Neural cell (in vitro differentiated cells): ENCODE measurements around the gene HECA. TPM values are rescaled to one million over a fixed set of nuclear protein-coding genes. Genes with fewer than 3 reads are reported as not detected.

Experiments used
- H2AFZ ChIP-seq: fragments of 200-600, 300-800 bp; sonication (generic), shearing (Covaris generic); 2 replicates; pipeline ENCODE4 v1.6.0; 2014; ENCODE audit warnings: low read depth, mild to moderate bottlenecking, antibody characterized with exemption, low read length, moderate library complexity
- H3F3A ChIP-seq: fragments of 200-600 bp; shearing (Covaris generic); 2 replicates; pipeline ENCODE4 v1.6.1; 2016; ENCODE audit warnings: mild to moderate bottlenecking, moderate library complexity, mixed read lengths, antibody characterized with exemption, low read length; ENCODE audit not compliant: insufficient read depth, poor library complexity, severe bottlenecking
- H3K27ac ChIP-seq: fragments of 200-600, 300-800 bp; sonication (generic), shearing (Covaris generic); 2 replicates; pipeline ENCODE4 v1.5.1; 2014; ENCODE audit warnings: mild to moderate bottlenecking, low read length, moderate library complexity
- H3K27me3 ChIP-seq: fragments of 300-800, 200-600 bp; sonication (generic), shearing (Covaris generic); 2 replicates; pipeline ENCODE4 v1.6.0; 2014; ENCODE audit warnings: mild to moderate bottlenecking, low read depth, low read length, moderate library complexity; ENCODE audit not compliant: insufficient read depth
- H3K36me3 ChIP-seq: fragments of 300-800, 200-600 bp; sonication (generic), shearing (Covaris generic); 2 replicates; pipeline ENCODE4 v1.5.1; 2014; ENCODE audit warnings: mild to moderate bottlenecking, antibody characterized with exemption, low read length, moderate library complexity; ENCODE audit not compliant: insufficient read depth
- H3K4me2 ChIP-seq: fragments of 300-800, 200-600 bp; sonication (generic), shearing (Covaris generic); 2 replicates; pipeline ENCODE4 v1.6.0; 2014; ENCODE audit warnings: mild to moderate bottlenecking, low read length
- H3K4me3 ChIP-seq: fragments of 300-800, 200-600 bp; sonication (generic), shearing (Covaris generic); 2 replicates; pipeline ENCODE4 v1.5.1; 2014; ENCODE audit warnings: mild to moderate bottlenecking, low read length, moderate library complexity
- H3K79me2 ChIP-seq: fragments of 200-600 bp; shearing (Covaris generic); replicated peaks from 2 replicates; pipeline ENCODE4 v1.6.0; 2014; ENCODE audit warnings: mild to moderate bottlenecking, low read length, moderate library complexity; ENCODE audit not compliant: insufficient read depth
- H3K9ac ChIP-seq: fragments of 300-800, 200-600 bp; sonication (generic), shearing (Covaris generic); 2 replicates; pipeline ENCODE4 v1.6.1; 2016; ENCODE audit warnings: mild to moderate bottlenecking, low read length, mixed read lengths
- H3K9me2 ChIP-seq: fragments of 200-600 bp; shearing (Covaris generic); 2 replicates; pipeline ENCODE4 v1.6.1; 2016; ENCODE audit warnings: mild to moderate bottlenecking, low read length, mixed read lengths; ENCODE audit not compliant: insufficient read depth
- H3K9me3 ChIP-seq: fragments of 200-600, 300-800 bp; sonication (generic), shearing (Covaris generic); 2 replicates; pipeline ENCODE4 v1.6.1; 2016; ENCODE audit warnings: mild to moderate bottlenecking, mixed run types, low read length, moderate library complexity, mixed read lengths
- H4K20me1 ChIP-seq: fragments of 200-600 bp; shearing (Covaris generic); 2 replicates; pipeline ENCODE4 v1.6.1; 2016; ENCODE audit warnings: mild to moderate bottlenecking, mixed run types; ENCODE audit not compliant: insufficient read depth
- CTCF ChIP-seq: fragments of 450-650 bp; IDR thresholded peaks from 2 replicates; pipeline ENCODE4 v1.5.1; 2014; ENCODE audit warnings: antibody characterized with exemption, mild to moderate bottlenecking, moderate library complexity; ENCODE audit not compliant: poor library complexity, severe bottlenecking
- EP300 ChIP-seq: fragments of 450-650 bp; conservative IDR thresholded peaks from 2 replicates; pipeline ENCODE4 v1.6.1; 2014; ENCODE audit warnings: antibody characterized with exemption, mild to moderate bottlenecking, moderate library complexity; ENCODE audit not compliant: poor library complexity, severe bottlenecking
- EZH2 ChIP-seq: fragments of 200-600, 300-800 bp; shearing (Covaris generic), sonication (generic); IDR thresholded peaks from 2 replicates; pipeline ENCODE4 v1.6.1; 2014; ENCODE audit warnings: antibody characterized with exemption, low read length, borderline replicate concordance, mild to moderate bottlenecking; ENCODE audit not compliant: insufficient read depth, poor library complexity, severe bottlenecking
- MXI1 ChIP-seq: fragments of 450-650 bp; conservative IDR thresholded peaks from 2 replicates; pipeline ENCODE4 v1.6.1; 2014; ENCODE audit warnings: antibody characterized with exemption, mild to moderate bottlenecking; ENCODE audit not compliant: poor library complexity, severe bottlenecking
- POLR2AphosphoS5 ChIP-seq: IDR thresholded peaks from 2 replicates; pipeline ENCODE4 v1.6.1; 2012
- RAD21 ChIP-seq: fragments of 450-650 bp; conservative IDR thresholded peaks from 2 replicates; pipeline ENCODE4 v1.6.1; 2014; ENCODE audit warnings: antibody characterized with exemption, mild to moderate bottlenecking, moderate library complexity
- REST ChIP-seq: IDR thresholded peaks from 2 replicates; pipeline ENCODE4 v1.6.1; 2012; ENCODE audit warnings: borderline replicate concordance
- SMC3 ChIP-seq: fragments of 450-650 bp; conservative IDR thresholded peaks from 2 replicates; pipeline ENCODE4 v1.6.1; 2014; ENCODE audit warnings: antibody characterized with exemption, mild to moderate bottlenecking, moderate library complexity; ENCODE audit not compliant: poor library complexity
- TAF1 ChIP-seq: IDR thresholded peaks from 2 replicates; pipeline ENCODE4 v1.6.1; 2012; ENCODE audit warnings: low read depth
- polyA plus RNA-seq: library from polyadenylated mRNA; depleted of rRNA; stranded (reverse); fragments of >200 nt; gene quantifications from 2 replicates; pipeline ENCODE4 v1.2.3, GENCODE V29; 2014

HECA gene
- polyA plus RNA-seq, 1 donor from 2014 or later: 20.2 TPM

- no peaks in the 10 kb centered on the region for H3F3A ChIP-seq
- no peaks in the 10 kb centered on the region for H3K36me3 ChIP-seq
- H3K9me3 ChIP-seq: no peaks in the 10 kb centered on the region
- no peak overlapping the region for H3K4me2 ChIP-seq
- no peak overlapping the region for H3K4me3 ChIP-seq
- no peaks in the 10 kb centered on the region for H3K79me2 ChIP-seq
- H2AFZ ChIP-seq: no peak overlapping the region
- no peaks in the 10 kb centered on the region for H3K9me2 ChIP-seq
- TF ChIP-seq POLR2AphosphoS5 (no peak), RAD21 (no peak), REST (no peak), TAF1 (no peak), CTCF (no peak), EZH2 (no peak), EP300 (no peak), SMC3 (no peak), MXI1 (no peak)
- H3K27ac ChIP-seq: no peak overlapping the region
- H3K9ac ChIP-seq: no peak overlapping the region
- no peaks in the 10 kb centered on the region for H4K20me1 ChIP-seq
- no peaks in the 10 kb centered on the region for H3K27me3 ChIP-seq
These were observed 7.9 kb upstream of the HECA start for GRCh38 chr6:139126931-139127330.

GRCh38 chr6:139129284-139129683 is 5.6 kb upstream of the HECA start:
- H2AFZ ChIP-seq: no peak overlapping the region

More at GRCh38 chr6:139129284-139129683, 5.6 kb upstream of the HECA start:
- Histone ChIP-seq H3F3A (no peaks in the 10 kb centered on the region), H3K9ac (no peak overlapping the region), H3K36me3 (no peaks in the 10 kb centered on the region), H3K4me2 (no peak overlapping the region), H4K20me1 (no peaks in the 10 kb centered on the region), H3K4me3 (no peak overlapping the region), H3K27me3 (no peaks in the 10 kb centered on the region), H3K79me2 (no peaks in the 10 kb centered on the region), H3K27ac (no peak overlapping the region), H3K9me2 (no peaks in the 10 kb centered on the region), H3K9me3 (no peaks in the 10 kb centered on the region)
- TF ChIP-seq CTCF (no peak), MXI1 (no peak), REST (no peak), EP300 (no peak), EZH2 (no peak), TAF1 (no peak), RAD21 (no peak), SMC3 (no peak), POLR2AphosphoS5 (no peak)
